GM12892 (cell line): Measurements from ENCODE around the gene CCDC33.
"Not testable (repeated sequence)": the region's sequence is repeated elsewhere in the genome, so short reads cannot be mapped to it uniquely, and the experiment has no call there.

Experiments used
- POLR2A ChIP-seq: IDR thresholded peaks from 2 replicates; pipeline ENCODE4 v1.6.1; 2011; ENCODE audit warnings: low read depth, low read length, control low read depth
- POLR2AphosphoS5 ChIP-seq: IDR thresholded peaks from 2 replicates; pipeline ENCODE4 v1.6.1; 2011; ENCODE audit warnings: low read depth, low read length, control low read depth

GRCh38 chr15:74353992-74354391, 117.9 kb downstream of the CCDC33 start:
- TF ChIP-seq POLR2A, POLR2AphosphoS5: not testable (repeated sequence)
